Occipital lobe (tissue), 1 donor: ENCODE measurements around the gene TLX1. TPM values are rescaled to one million over a fixed set of nuclear protein-coding genes. Genes with fewer than 3 reads are reported as not detected.

Source experiments
- total RNA-seq: library from RNA; depleted of rRNA; stranded (reverse); fragments of >200 nt; gene quantifications from one replicate; pipeline ENCODE4 v1.2.3, GENCODE V29; 2014

The TLX1 gene
- total RNA-seq, 1 donor from 2014 or later: not detected

Other genes with a start within 250 kb of the TLX1 start
- gene SLF2, start 218.3 kb upstream of the TLX1 start, total RNA-seq: 61.9 TPM
- 8.0 TPM for gene SEMA4G, start 161.8 kb upstream of the TLX1 start, total RNA-seq
- gene MRPL43, start 143.8 kb upstream of the TLX1 start, total RNA-seq: 37.9 TPM
- 4.7 TPM for gene TWNK, start 143.8 kb upstream of the TLX1 start, total RNA-seq
- 15.4 TPM for gene LZTS2, start 131.5 kb upstream of the TLX1 start, total RNA-seq
- 4.5 TPM for gene PDZD7, start 100.2 kb upstream of the TLX1 start, total RNA-seq
- 44.0 TPM for gene SFXN3, start 100.1 kb upstream of the TLX1 start, total RNA-seq
- 1.4 TPM for gene KAZALD1, start 69.3 kb upstream of the TLX1 start, total RNA-seq
- gene LBX1, start 98.2 kb downstream of the TLX1 start, total RNA-seq: not detected
- gene BTRC, start 222.9 kb downstream of the TLX1 start, total RNA-seq: 29.9 TPM